CD4-positive, alpha-beta T cell treated with Interleukin-4 for 4 hours (primary cell): ENCODE data around the gene CAMK1D.

ENCODE experiments used
- DNase-seq: peaks from one replicate; pipeline ENCODE4 v3.0.0-alpha.2; 2020

The CAMK1D gene

DNA sequence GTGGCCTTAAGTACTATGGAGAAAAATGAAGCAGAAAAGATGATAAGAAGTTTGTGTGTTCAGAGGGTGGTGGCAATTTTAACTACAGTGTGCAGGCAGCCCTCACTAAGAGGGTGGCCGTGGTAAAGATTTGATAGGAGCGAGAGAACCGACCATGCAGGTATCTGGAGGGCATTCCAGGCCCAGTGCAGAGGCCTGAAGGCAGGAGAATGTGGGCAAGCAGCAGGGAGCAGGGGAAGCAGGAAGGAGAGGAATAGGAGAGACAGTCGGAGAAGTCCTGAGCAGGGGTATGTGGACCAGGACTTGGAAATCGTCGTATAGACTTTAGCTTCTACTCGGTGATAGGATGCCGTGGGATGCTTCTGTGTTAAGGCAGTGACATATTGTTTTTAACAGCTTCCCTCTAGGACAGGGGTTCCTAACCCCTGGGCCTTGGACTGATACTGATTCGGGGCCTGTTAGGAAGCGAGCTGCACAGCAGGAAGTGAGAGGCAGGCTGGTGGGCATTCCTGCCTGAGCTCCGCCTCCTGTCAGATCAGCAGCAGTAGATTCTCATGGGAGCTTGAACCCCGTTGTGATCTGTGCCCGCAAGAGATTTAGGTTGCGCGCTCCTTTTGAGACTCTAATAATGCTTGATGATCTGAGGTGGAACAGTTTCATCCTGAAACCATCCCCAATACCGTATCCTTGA, 425.0 kb downstream of the CAMK1D start:
- DNase-seq, result no peak

DNA sequence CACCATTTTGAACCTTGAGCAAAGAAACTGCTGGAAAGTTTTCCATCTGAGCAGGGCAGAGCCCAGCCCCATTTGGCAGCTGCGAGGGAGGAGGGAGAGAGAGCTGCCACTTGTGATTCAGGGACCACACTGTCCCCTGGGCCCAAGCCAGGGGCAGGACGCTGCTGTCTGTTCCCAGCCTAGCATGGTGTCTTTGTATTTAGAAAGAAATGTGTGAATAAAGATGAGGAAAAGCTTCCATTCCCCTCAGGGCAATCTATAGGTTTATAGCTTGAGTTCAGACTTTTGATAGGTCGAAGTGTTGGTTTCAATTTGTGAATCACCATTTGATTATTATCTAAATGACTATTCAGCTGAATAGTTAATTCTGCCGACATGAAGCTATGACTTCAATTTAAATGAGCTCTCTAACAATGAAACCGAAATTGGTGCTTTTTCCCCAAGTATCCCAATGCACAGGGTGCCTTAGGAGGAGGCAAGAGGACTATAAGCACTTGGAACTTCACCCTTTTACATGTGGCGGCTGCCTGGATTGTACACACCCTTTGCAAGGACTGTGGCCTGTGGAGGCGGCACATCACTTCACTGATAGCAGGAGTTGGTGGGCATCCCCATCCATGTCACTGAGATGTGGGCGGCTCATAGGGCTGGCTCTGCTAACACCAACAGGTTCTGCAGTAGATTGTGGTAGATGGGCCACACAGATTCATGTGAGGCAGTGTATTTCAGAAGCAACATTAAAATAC, 428.7 kb downstream of the CAMK1D start:
- DNase-seq, result no peak

DNA sequence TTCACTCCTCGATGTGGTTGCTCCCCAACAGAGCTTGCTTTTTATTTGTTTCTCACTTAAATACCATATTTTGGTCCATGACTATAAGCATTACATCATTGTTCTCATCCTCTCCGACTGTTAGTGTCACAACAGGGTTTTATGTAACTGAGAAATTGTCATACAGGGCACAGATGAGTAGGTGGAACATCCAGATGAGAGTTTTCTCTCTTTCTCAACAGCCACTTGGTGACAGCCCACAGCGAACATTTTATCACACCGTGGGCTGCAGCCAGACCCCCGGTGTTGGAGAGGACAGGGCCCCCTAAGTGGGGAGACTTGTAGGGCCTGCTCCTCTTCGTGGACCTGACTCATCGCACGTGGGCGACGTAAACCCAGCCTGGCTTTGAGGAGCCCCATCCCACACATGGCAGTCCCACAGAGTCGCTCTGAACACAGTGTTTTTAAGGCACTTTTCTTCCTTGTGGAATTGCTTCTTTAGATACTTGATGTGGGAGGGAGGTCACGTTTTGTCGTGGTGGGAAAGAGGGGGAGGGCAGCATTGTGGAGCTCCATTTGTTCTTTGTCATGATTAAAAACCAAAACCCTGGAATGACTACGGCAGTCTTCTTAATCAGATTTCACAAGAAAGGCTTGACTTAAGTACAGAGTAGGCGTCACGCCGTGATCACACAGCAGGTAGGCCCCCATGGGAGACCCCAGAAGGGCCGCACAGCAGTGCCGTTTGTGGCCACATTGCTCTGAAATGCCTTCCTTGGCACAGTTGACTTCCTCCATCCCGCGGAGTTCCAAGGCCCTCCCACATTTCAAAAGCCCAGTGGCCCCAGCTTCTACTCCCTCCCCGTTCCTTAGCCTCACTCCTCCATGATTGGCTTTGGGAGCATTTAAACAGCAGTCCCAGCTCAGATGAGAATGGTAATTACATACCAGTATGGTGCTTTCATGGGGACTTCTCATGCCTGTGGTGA, 431.6 kb downstream of the CAMK1D start:
- no peak for DNase-seq

DNA sequence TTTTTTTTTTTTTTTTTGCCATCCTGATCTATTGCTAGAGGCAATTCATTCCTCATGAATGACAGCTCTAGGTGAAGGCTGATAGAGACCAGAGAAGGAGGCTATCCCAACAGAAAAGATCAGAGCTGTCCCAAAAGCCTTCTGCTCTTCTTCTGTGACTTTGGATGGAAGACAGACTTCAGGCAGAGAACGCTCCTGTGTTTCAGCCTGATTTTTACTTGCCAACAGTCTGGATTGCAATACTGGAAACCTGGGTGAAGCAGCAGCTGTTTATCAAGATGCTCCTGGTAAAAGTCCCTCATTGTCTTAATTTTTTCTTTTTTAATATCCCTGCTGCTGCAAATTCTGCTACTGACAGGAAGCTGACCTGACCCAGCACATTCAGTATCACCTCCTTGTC, 432.6 kb downstream of the CAMK1D start:
- DNase-seq, result no peak

DNA sequence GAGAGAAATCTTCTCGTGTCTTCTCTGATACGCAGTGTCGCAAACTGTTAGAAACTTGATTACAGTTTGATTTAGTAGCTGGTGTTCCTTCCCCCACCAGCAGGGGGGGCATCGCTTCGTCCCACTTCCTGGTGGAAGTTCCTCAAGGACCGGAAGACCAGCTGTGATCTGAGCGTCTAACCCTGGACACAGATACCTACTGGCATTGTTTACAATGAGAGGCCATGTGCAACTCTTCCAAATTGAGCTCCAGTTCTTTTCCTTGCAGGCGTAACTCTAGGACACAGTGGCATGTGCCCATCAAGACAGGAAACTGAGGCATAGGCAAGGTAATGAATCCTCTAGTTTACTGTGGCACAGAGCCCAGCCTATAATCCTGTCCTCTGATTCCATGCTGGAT, 433.2 kb downstream of the CAMK1D start:
- peak; percentile 22 for DNase-seq

DNA sequence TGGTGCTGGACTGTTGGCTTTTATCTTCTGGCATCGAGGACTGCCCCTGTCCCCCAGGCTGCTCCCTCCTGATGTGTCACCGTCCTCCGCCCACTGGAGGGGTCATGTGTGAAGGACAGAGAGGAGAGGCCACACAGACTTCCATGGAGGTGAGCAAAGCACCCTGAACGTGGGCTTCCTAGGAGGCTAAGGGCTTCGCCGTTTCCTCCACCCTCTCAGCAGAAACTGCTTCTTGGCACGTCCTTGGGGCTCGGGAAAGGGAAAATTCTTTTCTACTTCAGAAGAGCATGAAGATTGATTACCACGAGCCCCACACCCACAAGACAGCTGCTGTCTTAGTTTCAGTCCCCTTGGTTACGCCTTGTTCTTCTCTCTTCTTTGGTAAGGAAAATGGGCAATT, 433.9 kb downstream of the CAMK1D start:
- no peak for DNase-seq

DNA sequence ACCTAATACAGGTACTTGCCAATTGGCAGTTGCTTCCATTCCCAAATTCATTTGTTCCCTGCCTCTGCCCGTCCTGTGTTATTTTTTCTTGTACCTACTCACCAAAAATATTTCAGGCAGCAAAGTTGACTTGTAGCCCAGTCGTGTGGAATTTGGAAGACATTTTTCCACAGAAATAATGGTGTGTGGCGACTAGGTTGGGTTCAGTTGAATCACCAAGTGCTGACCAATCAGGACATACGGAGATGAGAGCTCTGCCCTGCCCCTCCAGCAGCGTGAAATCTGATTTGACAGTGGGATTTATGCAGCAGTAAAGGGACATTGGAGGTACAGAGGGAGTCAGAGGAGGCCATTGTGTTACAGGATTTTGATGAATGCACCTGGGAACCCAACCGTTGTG, 435.3 kb downstream of the CAMK1D start:
- no peak for DNase-seq

DNA sequence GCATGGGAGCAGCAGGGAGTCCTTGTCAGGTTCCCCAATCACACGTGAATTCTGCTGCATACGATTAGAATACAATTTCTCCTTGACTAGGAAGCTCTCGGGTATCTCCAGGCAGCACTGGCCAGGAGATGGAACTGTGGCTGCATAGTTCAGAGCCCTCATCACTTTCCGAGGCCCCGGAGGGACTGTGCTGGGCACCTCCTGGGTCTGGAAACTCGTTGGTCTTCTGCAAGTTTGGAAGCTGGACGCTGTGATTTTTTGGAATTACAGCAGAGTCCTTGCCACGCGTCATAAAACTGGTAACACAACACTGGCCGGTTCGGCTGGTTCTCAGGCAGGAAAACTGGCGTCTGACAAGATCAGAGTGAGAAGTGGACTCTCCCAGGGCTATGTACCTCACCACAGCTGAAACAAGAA, 436.1 kb downstream of the CAMK1D start:
- no peak for DNase-seq

DNA sequence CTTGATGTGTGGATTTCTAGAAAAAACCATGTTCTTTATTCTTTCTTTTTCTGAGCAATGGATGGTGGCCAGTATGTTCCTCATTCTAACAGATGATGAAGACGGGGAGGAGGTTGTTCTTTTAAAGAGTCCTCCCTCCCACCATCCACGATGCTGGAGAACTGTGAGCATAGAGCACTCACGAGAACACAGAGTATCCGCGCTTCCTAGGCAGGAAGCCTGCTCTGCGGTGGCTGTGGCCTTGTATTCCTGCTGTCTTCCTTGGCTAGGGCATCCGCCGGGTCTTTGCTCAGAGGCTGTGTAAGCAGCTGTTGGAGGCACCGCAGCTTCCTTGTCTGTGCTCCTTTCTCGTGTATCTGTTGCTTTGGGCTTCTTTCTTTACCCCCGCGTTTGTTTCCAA, 437.9 kb downstream of the CAMK1D start:
- no peak for DNase-seq

DNA sequence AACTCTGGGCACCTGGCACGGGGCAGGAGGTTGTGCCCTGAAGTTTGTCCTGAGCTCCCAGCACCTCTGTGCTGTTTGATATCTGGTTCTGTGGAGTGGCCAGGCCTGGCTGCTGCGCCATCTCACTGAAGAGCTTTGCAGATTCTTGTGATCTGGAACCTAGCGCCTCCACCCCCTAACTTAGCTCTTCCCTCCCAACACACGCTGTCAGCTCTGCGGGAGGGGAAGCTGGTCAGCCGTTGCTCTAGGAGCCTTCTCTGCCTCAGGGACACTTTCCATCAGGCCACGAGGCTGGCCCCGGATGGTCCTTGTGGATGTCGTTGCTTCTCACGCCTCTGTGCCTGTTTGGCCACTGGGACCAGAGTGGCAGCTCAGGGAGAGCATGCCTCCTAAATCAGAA, 438.9 kb downstream of the CAMK1D start:
- DNase-seq, result no peak

DNA sequence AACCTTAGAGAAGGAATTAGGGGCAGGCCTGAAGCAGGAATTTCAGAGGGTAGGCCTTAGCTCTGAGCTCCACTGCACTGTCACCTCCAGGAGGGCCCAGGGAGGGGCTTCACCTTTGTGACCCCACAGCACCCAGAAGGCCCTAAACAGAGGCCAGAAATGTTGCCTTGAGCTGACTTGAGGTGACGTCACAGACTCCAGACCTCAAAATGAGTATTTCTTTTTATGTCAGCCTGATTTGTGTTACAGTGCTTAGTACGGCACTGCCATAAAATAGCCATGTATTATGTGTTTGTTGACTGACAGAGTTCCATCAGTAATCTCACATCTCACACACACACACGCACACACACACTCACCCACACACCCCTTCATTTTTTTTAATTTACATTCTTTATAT, 440.9 kb downstream of the CAMK1D start:
- DNase-seq, result no peak

DNA sequence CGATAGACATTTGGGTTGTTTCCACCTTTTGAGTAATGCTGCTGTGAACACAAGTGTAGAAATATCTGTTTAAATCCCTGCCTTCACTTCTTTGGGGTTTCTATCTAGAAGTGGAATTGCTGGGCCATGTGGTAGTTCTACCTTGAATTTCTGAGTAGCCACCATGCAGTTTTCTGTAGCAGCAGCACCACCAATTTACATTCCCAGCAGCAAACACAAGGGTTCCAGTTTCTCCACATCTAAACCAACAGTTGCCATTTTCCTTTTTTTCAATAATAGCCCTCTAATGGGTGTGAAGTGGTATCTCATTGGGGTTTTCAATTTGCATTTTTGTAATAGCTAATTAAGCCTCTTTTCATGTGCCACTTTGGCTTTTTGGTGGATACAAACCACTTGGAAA, 442.4 kb downstream of the CAMK1D start:
- no peak for DNase-seq

DNA sequence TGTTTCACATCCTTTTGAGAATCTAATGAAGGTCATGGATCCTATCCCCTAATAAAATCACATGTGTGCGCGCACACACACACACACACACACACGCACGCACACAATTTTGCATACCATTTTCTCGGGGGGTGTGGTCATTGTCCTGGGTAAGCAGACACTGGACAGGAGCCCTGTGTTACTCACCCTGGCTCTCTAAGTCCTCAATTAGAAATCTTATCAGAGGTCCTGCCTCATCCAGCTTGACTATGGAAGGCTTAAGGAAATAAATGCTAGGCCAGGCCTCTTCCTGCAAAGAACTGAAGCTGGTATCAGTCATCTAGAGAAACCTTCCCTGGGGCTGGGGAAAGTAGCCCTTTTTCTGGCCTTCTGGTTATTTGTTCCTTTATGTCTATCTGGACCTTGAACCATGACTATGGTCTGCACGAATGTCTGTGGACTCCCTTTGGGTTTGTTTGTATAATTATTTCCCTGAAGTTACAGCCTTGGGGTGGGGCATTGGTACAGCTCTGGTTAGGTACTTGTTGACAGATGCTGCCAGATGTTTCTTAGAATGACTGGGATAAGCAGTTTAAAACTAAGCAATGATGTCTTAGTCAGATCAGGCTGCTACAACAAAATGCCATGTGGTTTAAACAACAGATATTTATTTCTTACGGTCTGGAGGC, 443.7 kb downstream of the CAMK1D start:
- no peak for DNase-seq

DNA sequence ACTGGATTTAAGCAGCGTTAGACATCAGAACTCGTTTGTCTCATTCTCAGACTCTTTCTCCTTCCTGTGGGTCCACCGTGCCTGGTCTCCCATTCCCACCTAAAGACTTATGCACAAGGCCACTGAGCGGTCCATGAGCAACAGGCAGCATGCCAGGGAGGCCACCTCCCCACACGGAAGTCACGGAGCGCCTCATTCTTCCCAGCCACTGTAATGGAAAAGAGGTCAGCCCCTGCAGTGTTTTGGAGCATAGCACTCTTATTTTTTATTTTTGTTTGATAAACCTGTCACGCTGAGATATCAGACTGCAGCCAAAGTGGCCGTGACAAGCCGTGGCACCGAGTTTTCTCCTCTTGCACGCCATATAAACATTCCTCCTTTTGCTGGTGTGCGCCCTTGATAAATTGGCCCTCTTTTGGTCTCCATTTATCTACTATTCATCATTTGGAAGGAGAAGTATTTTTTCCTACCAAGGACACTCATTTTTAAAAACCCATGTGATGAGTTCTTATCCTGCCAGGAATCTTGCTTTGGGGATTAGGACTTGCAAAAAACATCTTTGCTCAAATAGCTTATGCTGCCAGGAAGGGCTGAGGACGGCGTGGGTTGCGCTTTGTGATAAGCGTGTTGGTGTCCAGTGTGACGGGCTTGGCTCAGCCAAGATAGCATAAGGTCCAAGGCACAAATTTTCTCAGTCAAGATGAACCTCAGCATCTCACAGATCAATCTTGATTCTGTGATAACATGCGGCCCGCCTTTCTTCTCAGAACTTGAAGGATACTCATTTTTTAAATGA, 446.2 kb downstream of the CAMK1D start:
- no peak for DNase-seq

DNA sequence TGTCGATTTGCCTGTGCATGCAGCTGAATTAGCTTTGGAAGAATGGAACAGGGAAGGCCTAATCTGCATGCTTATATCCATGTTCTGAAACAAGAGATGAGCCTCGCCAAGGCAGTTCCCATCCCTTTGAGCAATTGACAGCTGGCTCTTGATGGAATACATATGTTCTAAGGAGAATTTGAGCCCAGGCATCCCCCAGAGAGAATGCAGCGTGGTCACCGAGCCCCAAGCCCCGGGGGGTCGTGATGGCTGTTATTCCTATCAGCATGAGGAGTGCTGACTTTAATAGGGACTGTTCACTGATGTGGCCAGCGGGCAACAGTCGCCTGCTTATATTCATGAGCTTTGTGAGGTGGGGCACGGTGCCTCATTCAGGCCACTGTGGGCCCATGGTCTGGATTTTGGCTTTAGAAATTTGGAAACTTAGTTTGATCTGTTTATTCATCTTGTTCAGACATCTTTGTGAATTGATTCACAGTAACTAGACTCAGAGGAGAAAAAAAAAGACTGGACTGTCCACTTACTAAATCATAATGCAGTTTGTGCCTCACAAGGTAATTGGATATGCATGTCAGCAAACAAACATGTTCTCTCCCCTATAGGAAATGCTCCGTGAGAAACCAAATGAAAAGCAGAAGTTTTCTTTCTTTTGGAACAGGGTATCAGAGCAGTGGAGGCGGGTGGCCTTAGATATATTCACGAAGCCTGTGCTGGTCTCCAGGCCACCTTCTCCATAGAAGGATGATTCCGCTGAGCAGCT, 447.2 kb downstream of the CAMK1D start:
- DNase-seq, result no peak

DNA sequence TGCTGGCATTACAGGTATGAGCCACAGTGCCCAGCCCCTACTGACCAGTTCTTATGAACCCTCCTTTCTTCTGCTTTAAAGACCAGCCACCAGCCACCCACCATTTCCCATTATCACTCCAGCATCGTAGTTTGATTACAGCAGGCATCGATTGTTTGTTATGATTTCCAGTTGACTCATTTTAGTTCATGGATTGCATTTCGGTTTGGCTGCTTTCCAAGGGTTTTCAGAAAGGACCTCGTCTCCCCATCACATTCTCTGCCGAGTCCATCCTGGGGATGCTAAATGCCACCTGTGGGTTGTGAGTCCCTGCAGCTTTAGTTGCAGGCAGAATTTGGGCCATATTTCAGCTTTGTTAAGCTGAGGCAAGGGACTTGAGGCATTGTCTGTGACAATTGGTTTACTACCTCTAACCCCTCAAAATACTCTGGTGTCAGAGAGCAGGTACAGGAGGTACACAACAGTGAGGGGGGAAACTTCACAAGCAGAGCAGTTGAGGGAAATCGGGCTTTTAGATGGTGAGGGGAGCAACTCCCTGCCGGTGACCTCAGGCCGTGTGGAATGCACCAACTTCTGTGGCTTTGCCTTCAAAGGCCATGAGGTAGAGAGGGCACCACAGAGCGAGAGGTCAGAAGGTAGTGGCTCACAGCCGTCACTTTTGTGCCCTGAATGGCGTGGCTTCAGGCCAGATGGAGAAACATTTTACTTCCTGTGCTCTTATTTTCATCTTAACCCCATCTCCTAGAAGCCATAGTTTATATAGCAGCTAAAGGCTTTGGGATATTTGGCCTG, 448.3 kb downstream of the CAMK1D start:
- DNase-seq, result no peak

DNA sequence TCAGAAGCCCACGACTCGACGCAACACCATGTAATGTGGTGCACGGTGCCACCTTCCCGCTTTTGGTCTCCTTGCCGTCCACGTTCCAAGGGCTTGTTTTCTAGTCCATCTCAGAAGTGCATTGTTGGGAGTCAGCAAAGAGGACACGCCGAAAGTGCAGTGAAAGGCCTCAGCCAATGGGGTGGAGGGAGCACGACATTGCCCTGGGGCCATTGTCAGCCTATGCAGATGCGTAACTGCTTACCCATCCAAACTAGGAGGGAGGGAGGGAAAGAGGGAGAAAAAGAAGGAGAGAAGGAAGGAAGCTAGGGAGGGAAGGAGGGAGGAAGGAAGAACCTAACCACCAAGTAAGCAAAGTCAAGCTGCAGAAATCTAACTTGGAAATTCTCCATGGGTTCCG, 449.8 kb downstream of the CAMK1D start:
- DNase-seq, result no peak

DNA sequence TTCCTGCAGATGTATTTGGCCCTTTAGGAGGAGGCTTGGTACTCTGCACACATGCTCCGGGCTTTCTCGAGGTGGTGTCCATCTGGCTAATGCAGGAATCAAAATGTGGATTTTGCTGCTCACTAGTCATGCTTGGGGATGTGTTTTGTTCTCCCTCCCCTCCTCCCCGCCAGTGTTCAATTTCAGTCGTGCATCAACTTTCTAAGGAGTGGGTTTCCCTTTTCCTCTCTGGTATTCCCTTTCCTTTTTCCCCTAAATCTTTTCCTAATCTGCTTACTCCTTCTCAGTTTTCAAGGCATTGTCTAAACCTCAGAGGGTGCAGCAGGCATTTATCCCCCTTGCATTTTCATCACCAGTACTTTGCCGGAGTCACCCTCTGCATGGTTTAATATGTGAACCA, 450.4 kb downstream of the CAMK1D start:
- DNase-seq, result no peak

DNA sequence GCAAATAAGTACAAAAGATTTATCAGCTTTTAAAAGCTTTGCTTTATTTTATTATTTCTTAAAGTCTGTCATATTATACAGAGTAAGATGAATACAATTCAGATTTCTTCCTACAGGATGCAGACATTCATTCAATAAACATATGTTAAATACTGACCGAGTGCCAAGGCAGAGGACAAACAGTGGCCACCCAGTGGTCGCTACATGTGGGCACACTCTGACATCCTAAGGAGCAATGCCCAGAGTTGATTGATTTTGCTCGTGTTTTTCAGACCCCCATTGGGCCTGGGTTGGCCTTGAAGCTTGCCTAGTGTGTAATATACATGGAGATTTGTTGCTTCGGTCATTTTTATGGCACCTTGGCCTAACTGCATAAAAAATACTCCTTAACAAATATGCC, 451.0 kb downstream of the CAMK1D start:
- no peak for DNase-seq
